ENCODE data around the gene CEACAM3. TPM values are rescaled to one million over a fixed set of nuclear protein-coding genes. Genes with fewer than 3 reads are reported as not detected.

CEACAM3 gene
- not detected in 5 replicates for total RNA-seq (2022; extraction: Qiagen RNA extraction; ENCODE audit: low read depth)

DNA sequence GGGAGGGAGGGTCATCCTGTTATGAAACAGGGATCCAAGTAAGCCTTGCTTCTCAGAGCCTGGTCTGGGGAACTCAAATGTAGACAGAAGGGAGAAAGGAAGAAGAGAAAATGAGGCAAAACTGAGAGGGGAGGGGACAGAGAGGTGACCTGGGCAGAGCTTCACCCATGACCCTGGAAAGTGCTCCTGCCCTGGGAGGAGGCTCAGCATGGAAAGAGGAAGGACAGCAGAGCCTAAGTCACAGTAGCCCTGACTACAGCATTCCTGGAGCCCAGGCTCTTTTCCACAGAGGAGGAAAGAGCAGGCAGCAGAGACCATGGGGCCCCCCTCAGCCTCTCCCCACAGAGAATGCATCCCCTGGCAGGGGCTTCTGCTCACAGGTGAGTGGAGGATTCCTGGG is at the start of gene CEACAM3:
TSS of gene CEACAM3 (plus strand) at position 226 of the 400 bp plus-strand sequence. CDS start at position 317, 91 bp downstream.

DNA sequence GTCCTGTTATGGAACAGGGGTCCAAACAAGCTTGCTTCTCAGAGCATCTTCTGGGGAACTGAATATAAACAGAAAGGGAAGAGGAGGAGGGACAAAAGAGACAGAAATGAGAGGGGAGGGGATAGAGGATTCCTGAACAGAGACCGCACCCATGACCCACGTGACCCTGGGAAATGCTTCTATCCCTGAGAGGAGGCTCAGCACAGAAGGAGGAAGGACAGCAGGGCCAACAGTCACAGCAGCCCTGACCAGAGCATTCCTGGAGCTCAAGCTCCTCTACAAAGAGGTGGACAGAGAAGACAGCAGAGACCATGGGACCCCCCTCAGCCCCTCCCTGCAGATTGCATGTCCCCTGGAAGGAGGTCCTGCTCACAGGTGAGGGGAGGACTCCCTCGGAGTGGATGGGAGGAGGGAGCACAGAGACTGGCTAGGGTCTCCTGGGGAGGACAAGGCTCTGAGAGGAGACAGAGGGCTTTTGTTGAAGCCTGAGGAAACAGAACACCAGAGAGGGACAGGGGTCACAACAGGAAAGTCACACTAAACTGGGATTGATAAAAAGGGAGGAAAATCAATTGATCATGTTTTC is 41.0 kb upstream of the CEACAM3 start, which contains the start of gene CEACAM6:
TSS of gene CEACAM6 (plus strand) at position 203 of the 586 bp plus-strand sequence. CDS start at position 312, 109 bp downstream.

DNA sequence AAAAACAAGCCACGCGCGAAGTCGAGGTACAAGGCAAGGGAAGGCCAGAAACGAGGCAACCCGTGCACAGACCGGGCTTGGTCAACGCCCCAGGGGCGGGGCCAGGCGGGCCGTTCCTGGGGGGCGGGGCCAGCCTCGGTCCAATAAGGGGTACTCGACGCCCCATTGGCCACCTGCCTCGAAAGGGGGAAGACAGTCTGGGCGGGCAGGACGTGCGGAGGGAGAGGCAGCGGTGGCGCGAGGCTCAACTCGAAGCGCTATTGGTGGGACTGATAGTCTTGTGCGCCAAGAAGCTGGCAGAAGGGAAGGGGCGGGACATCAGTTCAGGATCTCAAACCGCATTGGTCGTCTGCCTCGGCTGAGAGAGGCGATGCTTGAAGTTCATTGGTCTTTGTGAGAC is 48.2 kb downstream of the CEACAM3 start, which contains the start of gene LYPD4:
TSS of gene LYPD4 (minus strand) at position 83 of the 400 bp plus-strand sequence. CDS start 5,398 bp downstream, outside the sequence.

DNA sequence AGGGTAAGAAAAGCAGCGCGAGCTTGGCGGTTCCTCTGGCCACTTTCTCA is 48.4 kb downstream of the CEACAM3 start, which contains the start of gene DMRTC2:
TSS of gene DMRTC2 (plus strand) at position 42 of the 50 bp plus-strand sequence. CDS start 2,387 bp downstream, outside the sequence.

DNA sequence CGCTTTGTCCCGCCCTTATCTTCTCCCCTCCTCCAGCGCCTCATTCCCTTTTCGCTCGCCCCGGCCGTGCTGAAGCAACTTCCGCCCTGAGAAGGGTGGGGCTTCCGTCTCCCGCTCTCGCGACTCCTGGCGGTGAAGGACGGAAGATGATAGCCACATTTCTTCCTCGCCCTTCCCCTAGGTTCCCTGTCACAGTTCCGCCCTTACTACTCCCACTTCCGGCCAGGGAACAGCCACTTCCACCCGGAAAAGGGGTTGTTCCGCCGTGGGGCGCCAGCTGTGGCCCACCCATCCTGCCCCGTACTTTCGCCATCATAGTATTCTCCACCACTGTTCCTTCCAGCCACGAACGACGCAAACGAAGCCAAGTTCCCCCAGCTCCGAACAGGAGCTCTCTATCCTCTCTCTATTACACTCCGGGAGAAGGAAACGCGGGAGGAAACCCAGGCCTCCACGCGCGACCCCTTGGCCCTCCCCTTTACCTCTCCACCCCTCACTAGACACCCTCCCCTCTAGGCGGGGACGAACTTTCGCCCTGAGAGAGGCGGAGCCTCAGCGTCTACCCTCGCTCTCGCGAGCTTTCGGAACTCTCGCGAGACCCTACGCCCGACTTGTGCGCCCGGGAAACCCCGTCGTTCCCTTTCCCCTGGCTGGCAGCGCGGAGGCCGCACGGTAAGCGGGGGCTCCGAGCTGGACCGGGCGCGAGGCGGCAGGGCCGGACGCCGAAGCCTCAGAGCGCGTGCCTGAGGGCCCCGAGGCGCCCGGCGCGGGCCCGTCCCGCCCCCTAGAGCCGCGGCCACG is 63.4 kb downstream of the CEACAM3 start, which contains the start of gene RPS19:
TSS of gene RPS19 (plus strand) at position 638 of the 801 bp plus-strand sequence. CDS start 520 bp downstream, outside the sequence.

Other genes with a start within 250 kb of the CEACAM3 start
- not detected in 5 replicates for gene CEACAM21, start 220.4 kb upstream of the CEACAM3 start, total RNA-seq (2022; extraction: Qiagen RNA extraction; ENCODE audit: low read depth)
- not detected in 5 replicates for gene CEACAM4, start 169.5 kb upstream of the CEACAM3 start, total RNA-seq (2022; extraction: Qiagen RNA extraction; ENCODE audit: low read depth)
- not detected in 5 replicates for gene CEACAM7, start 108.3 kb upstream of the CEACAM3 start, total RNA-seq (2022; extraction: Qiagen RNA extraction; ENCODE audit: low read depth)
- 1.6 to 2.0 TPM (median 1.9 TPM) in 5 replicates for gene CEACAM5, start 88.0 kb upstream of the CEACAM3 start, total RNA-seq (2022; extraction: Qiagen RNA extraction; ENCODE audit: low read depth)
- gene CEACAM6, start 41.1 kb upstream of the CEACAM3 start, total RNA-seq (2022; extraction: Qiagen RNA extraction; ENCODE audit: low read depth), result 17.4 to 23.4 TPM (median 20.5 TPM) in 5 replicates
- gene LYPD4, start 48.1 kb downstream of the CEACAM3 start, total RNA-seq (2022; extraction: Qiagen RNA extraction; ENCODE audit: low read depth), result not detected in 5 replicates
- not detected in 5 replicates for gene DMRTC2, start 48.5 kb downstream of the CEACAM3 start, total RNA-seq (2022; extraction: Qiagen RNA extraction; ENCODE audit: low read depth)
- 8,029 to 10,205 TPM (median 9,294 TPM) in 5 replicates for gene RPS19, start 63.7 kb downstream of the CEACAM3 start, total RNA-seq (2022; extraction: Qiagen RNA extraction; ENCODE audit: low read depth)
- gene CD79A, start 80.7 kb downstream of the CEACAM3 start, total RNA-seq (2022; extraction: Qiagen RNA extraction; ENCODE audit: low read depth), result 0.51 to 1.4 TPM (median 0.67 TPM) in 5 replicates
- gene ARHGEF1, start 86.6 kb downstream of the CEACAM3 start, total RNA-seq (2022; extraction: Qiagen RNA extraction; ENCODE audit: low read depth), result 57.0 to 141 TPM (median 106 TPM) in 5 replicates
- gene ERFL, start 131.9 kb downstream of the CEACAM3 start, total RNA-seq (2022; extraction: Qiagen RNA extraction; ENCODE audit: low read depth), result 0.16 to 0.40 TPM (median 0.25 TPM) in 5 replicates
- 139 to 316 TPM (median 257 TPM) in 5 replicates for gene RABAC1, start 162.7 kb downstream of the CEACAM3 start, total RNA-seq (2022; extraction: Qiagen RNA extraction; ENCODE audit: low read depth)
- gene ATP1A3, start 197.6 kb downstream of the CEACAM3 start, total RNA-seq (2022; extraction: Qiagen RNA extraction; ENCODE audit: low read depth), result 2.0 to 6.2 TPM (median 5.0 TPM) in 5 replicates